Measurements from ENCODE around the gene SAMD13.

DNA sequence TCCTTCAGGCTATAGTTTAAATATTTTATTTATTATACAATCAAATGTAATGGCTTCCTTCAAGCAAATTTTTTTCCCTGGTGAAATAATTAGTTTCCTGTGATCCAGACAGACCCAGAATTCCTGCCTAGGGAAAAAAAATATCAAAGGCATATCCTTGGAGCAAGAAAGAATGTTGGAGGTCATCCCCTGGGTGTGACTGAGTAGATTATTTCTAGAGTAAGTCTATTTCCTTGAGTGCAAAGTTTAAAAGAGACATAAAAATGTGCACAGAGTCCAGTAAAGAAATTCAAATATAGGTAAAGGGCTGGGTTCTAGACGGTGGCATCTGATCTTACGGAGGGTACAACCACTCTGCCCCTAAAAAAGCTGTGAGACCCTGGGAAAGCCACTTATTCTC lies 32.2 kb upstream of the SAMD13 start:
- TF ChIP-seq, protein P1, sequence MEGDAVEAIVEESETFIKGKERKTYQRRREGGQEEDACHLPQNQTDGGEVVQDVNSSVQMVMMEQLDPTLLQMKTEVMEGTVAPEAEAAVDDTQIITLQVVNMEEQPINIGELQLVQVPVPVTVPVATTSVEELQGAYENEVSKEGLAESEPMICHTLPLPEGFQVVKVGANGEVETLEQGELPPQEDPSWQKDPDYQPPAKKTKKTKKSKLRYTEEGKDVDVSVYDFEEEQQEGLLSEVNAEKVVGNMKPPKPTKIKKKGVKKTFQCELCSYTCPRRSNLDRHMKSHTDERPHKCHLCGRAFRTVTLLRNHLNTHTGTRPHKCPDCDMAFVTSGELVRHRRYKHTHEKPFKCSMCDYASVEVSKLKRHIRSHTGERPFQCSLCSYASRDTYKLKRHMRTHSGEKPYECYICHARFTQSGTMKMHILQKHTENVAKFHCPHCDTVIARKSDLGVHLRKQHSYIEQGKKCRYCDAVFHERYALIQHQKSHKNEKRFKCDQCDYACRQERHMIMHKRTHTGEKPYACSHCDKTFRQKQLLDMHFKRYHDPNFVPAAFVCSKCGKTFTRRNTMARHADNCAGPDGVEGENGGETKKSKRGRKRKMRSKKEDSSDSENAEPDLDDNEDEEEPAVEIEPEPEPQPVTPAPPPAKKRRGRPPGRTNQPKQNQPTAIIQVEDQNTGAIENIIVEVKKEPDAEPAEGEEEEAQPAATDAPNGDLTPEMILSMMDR (IDR thresholded peaks at IDR 0.05; ENCODE audit: insufficient read depth, low read length, poor library complexity, severe bottlenecking), result no peak
- TF ChIP-seq EZH2phosphoT487 (conservative IDR thresholded peaks at IDR 0.05; ENCODE audit: low read length), result no peak

Data from SU-DHL-6 (cell line).